HUES64 (cell line): Measurements from ENCODE around the gene CTBP2.

ENCODE experiments used
- H3K27ac ChIP-seq: 2 replicates; pipeline ENCODE4 v1.7.0; 2013; ENCODE audit warnings: low read depth, low read length, inconsistent platforms
- H3K27me3 ChIP-seq: 2 replicates; pipeline ENCODE4 v1.6.1; 2013; ENCODE audit warnings: mild to moderate bottlenecking, low read length; ENCODE audit not compliant: insufficient read depth
- H3K36me3 ChIP-seq: 2 replicates; pipeline ENCODE4 v1.6.1; 2013; ENCODE audit warnings: mild to moderate bottlenecking, low read length; ENCODE audit not compliant: insufficient read depth
- H3K4me1 ChIP-seq: 2 replicates; pipeline ENCODE4 v1.6.1; 2013; ENCODE audit warnings: mild to moderate bottlenecking, low read length, moderate library complexity; ENCODE audit not compliant: insufficient read depth
- H3K4me3 ChIP-seq: 2 replicates; pipeline ENCODE4 v1.5.1; 2013; ENCODE audit warnings: mild to moderate bottlenecking, low read length, moderate library complexity
- H3K9ac ChIP-seq: 2 replicates; pipeline ENCODE4 v1.6.1; 2013; ENCODE audit warnings: mild to moderate bottlenecking, low read depth, low read length
- H3K9me3 ChIP-seq: 2 replicates; pipeline ENCODE4 v1.6.1; 2013; ENCODE audit warnings: low read depth, low read length; ENCODE audit not compliant: insufficient read depth
- WGBS: fragments of 150-250, 120-280 bp; methylation state at CpG from one replicate; pipeline ENCODE4 v1.1.7; 2013; ENCODE audit warnings: missing lambda C conversion rate; 5-methylcytosine and 5-hydroxymethylcytosine counted together

The CTBP2 gene

DNA sequence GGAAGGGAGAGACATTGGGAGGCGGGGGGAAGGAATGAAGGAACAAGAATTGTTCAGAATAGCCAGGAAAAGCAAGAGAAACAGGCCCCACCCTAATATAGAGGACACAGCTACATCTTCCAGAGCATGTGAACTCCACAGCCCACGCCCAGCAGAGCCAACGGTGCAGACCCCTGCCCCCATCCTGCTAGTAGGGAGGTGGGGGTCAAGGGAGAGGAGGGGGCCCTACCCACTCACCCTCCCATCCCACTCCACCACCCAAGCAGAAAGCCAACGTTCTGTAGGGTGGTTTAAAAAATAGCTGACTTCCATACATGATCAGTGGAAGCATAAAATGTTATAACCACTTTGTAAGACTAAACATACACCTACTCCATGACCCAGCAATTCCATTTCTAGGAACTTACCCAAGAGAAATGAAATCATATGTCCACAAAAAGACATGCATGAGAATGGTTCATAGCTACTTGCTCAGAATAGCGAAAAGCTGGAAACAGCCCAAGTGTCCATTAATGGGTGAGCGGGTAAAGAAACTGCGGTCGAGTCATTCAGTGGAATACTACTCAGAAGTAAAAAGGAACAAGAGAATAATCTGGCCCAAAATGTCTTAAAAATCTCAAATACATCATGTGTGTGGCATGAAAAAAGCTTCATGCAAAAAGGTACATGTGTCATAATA, 31.8 kb downstream of the CTBP2 start:
- H3K4me1 ChIP-seq: peaks cover 52% of the 10 kb centered on the region
- H3K4me3 ChIP-seq: no peak overlapping the region
- no peak overlapping the region for H3K9ac ChIP-seq
- H3K9me3 ChIP-seq: no peaks in the 10 kb centered on the region
- H3K36me3 ChIP-seq: peaks cover 76% of the 10 kb centered on the region
- H3K27ac ChIP-seq: no peak overlapping the region
- WGBS: 99% methylated on average over 5 of the region's 8 CpGs
- H3K27me3 ChIP-seq: no peaks in the 10 kb centered on the region

GRCh38 chr10:125127986-125128385, 32.4 kb downstream of the CTBP2 start:
- no peak overlapping the region for H3K9ac ChIP-seq
- no peak overlapping the region for H3K4me3 ChIP-seq
- no peak overlapping the region for H3K27ac ChIP-seq
- 94% methylated on average over 3 of the region's 3 CpGs for WGBS
- peaks cover 73% of the 10 kb centered on the region for H3K36me3 ChIP-seq
- no peaks in the 10 kb centered on the region for H3K9me3 ChIP-seq
- H3K4me1 ChIP-seq: peaks cover 47% of the 10 kb centered on the region
- H3K27me3 ChIP-seq: no peaks in the 10 kb centered on the region

DNA sequence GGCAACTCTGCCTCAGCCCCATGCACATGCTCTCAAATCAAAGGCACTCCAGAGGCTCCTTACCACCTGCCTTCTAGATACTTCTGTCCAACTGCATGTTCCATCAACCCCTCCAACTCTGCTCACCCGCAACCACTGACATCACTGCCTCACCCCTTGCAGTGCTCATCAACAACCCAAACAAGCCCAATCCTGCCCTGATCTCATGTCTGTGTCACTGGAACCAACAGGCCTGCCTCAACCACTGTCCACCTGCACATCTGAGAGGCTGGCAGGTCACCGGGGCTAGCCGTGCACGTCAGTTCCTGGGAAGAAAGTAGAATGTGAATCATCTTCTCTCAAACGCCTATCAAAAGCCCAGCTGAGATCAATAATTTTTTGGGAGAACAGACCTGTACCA, 33.3 kb downstream of the CTBP2 start:
- H3K27ac ChIP-seq: no peak overlapping the region
- 87% methylated on average over 5 of the region's 5 CpGs for WGBS
- H3K4me1 ChIP-seq: peaks cover 39% of the 10 kb centered on the region
- no peaks in the 10 kb centered on the region for H3K9me3 ChIP-seq
- no peak overlapping the region for H3K9ac ChIP-seq
- H3K4me3 ChIP-seq: no peak overlapping the region
- peaks cover 74% of the 10 kb centered on the region for H3K36me3 ChIP-seq
- H3K27me3 ChIP-seq: no peaks in the 10 kb centered on the region

- H3K4me3 ChIP-seq: no peak overlapping the region
- H3K27ac ChIP-seq: no peak overlapping the region
- peaks cover 34% of the 10 kb centered on the region for H3K4me1 ChIP-seq
- H3K36me3 ChIP-seq: peaks cover 74% of the 10 kb centered on the region
- H3K27me3 ChIP-seq: no peaks in the 10 kb centered on the region
- no peaks in the 10 kb centered on the region for H3K9me3 ChIP-seq
- no peak overlapping the region for H3K9ac ChIP-seq
- 92% methylated on average over 22 of the region's 22 CpGs for WGBS
Observed at GRCh38 chr10:125125951-125126735, 34.2 kb downstream of the CTBP2 start.

- peaks cover 44% of the 10 kb centered on the region for H3K4me1 ChIP-seq
- no peak overlapping the region for H3K9ac ChIP-seq
- H3K9me3 ChIP-seq: no peaks in the 10 kb centered on the region
- no peak overlapping the region for H3K27ac ChIP-seq
- WGBS: 96% methylated on average over 10 of the region's 10 CpGs
- no peak overlapping the region for H3K4me3 ChIP-seq
- H3K27me3 ChIP-seq: no peaks in the 10 kb centered on the region
- H3K36me3 ChIP-seq: peaks cover 74% of the 10 kb centered on the region
Observed at GRCh38 chr10:125124907-125125306, 35.5 kb downstream of the CTBP2 start.

GRCh38 chr10:125124115-125124487, 36.3 kb downstream of the CTBP2 start:
- Histone ChIP-seq H3K36me3 (peaks cover 71% of the 10 kb centered on the region), H3K4me1 (peaks cover 51% of the 10 kb centered on the region), H3K9ac (no peak overlapping the region), H3K27me3 (no peaks in the 10 kb centered on the region), H3K27ac (peak overlapping the region; percentile 37; the same call in 1 of the 2 replicates), H3K4me3 (no peak overlapping the region), H3K9me3 (no peaks in the 10 kb centered on the region)
- 91% methylated on average over 11 of the region's 11 CpGs for WGBS

DNA sequence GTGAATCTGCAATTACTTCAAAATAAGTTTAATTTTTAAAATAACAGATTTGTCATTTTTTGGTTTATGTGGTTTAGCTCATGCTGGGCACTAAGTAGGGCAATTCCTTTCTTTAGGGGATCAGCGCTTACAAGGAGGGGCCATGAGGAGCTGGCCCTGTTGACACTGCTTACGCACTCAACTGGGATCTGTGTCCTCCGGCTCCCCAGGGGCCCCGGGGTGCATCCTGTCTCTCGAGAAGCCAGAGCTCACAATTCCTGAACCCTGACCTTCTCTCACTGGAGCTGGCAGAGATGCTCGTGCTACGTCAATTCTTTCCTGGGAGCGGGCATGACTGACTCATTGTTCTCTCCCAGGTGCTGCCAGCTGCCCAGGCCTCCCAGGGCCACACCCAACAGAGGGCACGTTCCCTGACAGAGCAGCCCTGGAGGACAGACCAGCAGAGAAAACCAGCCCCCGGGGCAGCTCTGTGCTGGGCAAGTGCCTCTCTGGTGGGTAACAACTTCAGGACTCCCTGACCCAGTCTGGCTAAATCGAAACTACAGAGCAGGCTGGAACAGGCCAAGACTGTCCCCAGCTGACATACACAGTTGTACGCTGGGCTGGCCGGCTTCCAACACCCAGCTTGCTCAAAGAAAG, 36.8 kb downstream of the CTBP2 start:
- WGBS: 88% methylated on average over 13 of the region's 13 CpGs
- Histone ChIP-seq H3K9ac (no peak overlapping the region), H3K4me1 (peaks cover 55% of the 10 kb centered on the region), H3K27ac (peak overlapping the region; percentile 37; the same call in 1 of the 2 replicates), H3K36me3 (peaks cover 70% of the 10 kb centered on the region), H3K27me3 (no peaks in the 10 kb centered on the region), H3K4me3 (no peak overlapping the region), H3K9me3 (no peaks in the 10 kb centered on the region)

DNA sequence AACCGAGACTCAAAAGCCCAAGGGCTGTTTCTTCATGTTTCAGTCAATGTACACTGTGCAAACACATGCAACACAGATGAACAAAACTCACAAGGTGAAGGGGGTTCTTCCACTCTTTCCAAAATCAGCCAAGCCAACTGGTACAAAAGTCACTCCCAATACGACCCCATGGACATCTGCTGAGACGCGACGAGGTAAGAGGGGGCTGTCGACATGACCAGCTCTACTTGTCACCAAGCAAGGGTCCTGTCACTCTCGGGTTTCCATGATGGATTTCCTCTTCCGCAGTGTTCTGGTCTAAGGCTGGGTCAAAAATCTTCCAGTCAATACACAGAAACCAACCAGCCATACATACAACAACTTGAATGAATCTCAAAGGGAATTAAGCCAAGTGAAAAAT, 37.8 kb downstream of the CTBP2 start:
- no peak overlapping the region for H3K9ac ChIP-seq
- H3K27ac ChIP-seq: no peak overlapping the region; the same call in 1 of the 2 replicates
- peaks cover 68% of the 10 kb centered on the region for H3K36me3 ChIP-seq
- no peak overlapping the region for H3K4me3 ChIP-seq
- H3K27me3 ChIP-seq: no peaks in the 10 kb centered on the region
- no peaks in the 10 kb centered on the region for H3K9me3 ChIP-seq
- peaks cover 58% of the 10 kb centered on the region for H3K4me1 ChIP-seq
- 94% methylated on average over 8 of the region's 8 CpGs for WGBS

DNA sequence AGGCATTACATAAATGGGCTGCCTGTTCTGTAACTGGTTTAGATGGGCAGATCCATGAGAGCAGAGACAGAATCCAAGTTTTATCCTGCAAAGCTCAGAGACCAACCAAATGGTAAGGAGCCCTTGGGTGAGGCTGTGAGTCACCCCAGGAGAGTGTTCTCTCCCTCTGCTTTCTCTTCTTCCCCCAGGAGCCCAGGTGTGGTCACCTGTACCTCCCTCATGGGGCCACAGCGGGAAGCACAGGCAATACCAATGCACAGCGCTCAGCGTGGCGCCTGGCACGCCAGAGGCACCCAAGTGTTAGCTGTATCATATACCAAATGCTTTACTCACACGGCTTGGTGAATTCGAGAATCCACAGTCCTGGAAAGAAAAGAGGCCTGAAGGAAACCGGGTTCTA, 39.4 kb downstream of the CTBP2 start:
- Histone ChIP-seq H3K4me1 (peaks cover 46% of the 10 kb centered on the region), H3K27ac (no peak overlapping the region)
- 93% methylated on average over 7 of the region's 8 CpGs for WGBS

DNA sequence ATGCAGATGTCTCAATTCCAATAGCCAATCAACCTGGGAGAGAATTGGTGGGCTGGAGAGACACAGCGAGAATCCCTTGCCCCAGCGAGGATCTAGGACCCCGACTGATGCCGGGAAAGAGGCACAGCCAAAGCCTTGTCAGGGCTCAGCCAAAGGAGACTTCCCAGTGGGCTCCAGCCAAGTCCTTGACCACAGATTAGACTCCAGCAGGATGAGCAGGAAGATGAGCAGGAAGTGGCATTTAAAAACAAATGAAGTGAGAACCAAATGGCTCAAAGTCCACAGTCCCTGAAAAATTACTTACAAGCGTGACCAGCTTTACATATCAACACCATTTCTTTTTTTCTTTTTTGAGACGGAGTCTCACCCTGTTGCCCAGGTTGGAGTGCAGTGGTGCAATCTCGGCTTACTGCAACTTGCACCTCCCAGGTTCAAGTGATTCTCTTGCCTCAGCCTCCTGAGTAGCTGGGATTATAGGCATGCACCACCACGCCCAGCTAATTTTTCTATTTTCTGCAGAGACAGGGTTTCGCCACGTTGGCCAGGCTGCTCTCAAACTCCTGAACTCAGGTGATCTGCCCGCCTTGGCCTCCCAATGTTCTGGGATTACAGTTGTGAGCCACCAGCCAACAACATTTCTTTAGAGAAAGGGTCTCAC, 40.2 kb downstream of the CTBP2 start:
- Histone ChIP-seq H3K27me3 (no peaks in the 10 kb centered on the region), H3K27ac (0 out of 2 replicates have a peak overlapping the region, but pooled peaks have one; percentile 6), H3K9ac (no peak overlapping the region; the same call in 1 of the 2 replicates), H3K36me3 (peaks cover 54% of the 10 kb centered on the region), H3K9me3 (no peaks in the 10 kb centered on the region), H3K4me3 (no peak overlapping the region), H3K4me1 (peaks cover 41% of the 10 kb centered on the region)
- 87% methylated on average over 11 of the region's 11 CpGs for WGBS

More for the DNA sequence above, 39.4 kb downstream of the CTBP2 start:
- H3K4me3 ChIP-seq: no peak overlapping the region
- H3K9ac ChIP-seq: no peak overlapping the region
- peaks cover 55% of the 10 kb centered on the region for H3K36me3 ChIP-seq
- no peaks in the 10 kb centered on the region for H3K27me3 ChIP-seq
- no peaks in the 10 kb centered on the region for H3K9me3 ChIP-seq

DNA sequence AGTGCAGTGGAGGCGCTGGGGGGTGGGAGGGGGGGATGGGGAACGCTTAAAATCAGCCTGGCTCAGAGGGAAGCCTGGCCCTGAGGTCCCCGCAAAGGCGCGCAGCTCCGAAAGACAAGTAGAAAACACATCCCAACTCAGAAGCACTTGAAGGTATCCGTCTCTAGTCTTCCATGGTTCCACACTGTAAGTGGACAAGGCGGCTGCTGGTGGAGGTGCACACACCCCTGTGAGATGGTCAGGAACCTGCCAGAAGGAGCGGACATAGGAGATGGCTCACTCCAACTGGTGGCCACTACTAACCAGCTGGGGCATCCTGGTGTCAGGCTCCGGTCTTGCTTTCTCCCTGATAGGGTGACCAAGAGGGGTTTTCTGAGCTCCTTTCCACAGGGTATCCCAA, 41.7 kb downstream of the CTBP2 start:
- H3K27ac ChIP-seq: no peak overlapping the region
- H3K4me3 ChIP-seq: no peak overlapping the region
- H3K4me1 ChIP-seq: peaks cover 30% of the 10 kb centered on the region
- no peaks in the 10 kb centered on the region for H3K27me3 ChIP-seq
- no peak overlapping the region for H3K9ac ChIP-seq
- 92% methylated on average over 9 of the region's 10 CpGs for WGBS
- H3K9me3 ChIP-seq: no peaks in the 10 kb centered on the region
- peaks cover 62% of the 10 kb centered on the region for H3K36me3 ChIP-seq
